SK-N-SH (cell line): Measurements from ENCODE around the gene ABHD13. TPM values are rescaled to one million over a fixed set of nuclear protein-coding genes. Genes with fewer than 3 reads are reported as not detected.

Experiments
- CTCF ChIA-PET: fragments of 300-600, 350-600 bp; formaldehyde crosslinking; extraction: SDS; loops from one replicate; lab custom pipeline; 2021; lab: Yijun Ruan, JAX
- POLR2A ChIA-PET: fragments of 350-600 bp; sonication (Branson Sonifier 250); formaldehyde crosslinking; extraction: SDS; loops from one replicate; lab custom pipeline; 2020; ENCODE audit warnings: antibody characterized with exemption, inconsistent platforms; lab: Yijun Ruan, JAX
- DNase-seq: peaks from one replicate; pipeline ENCODE4 v3.0.0; 2012
- H2AFZ ChIP-seq: fragments of 200-600 bp; sonication (generic); 2 replicates; pipeline ENCODE4 v1.8.1; 2016; ENCODE audit warnings: antibody characterized with exemption, mild to moderate bottlenecking, low read depth
- H3F3A ChIP-seq: fragments of 200-600 bp; sonication (generic); replicated peaks from 2 replicates; pipeline ENCODE3; 2016; ENCODE audit warnings: antibody characterized with exemption, mild to moderate bottlenecking; ENCODE audit not compliant: insufficient read depth
- H3K27ac ChIP-seq, 2 experiments: fragments of 200-500 bp in 1 of 2; fragments of 200-600 bp in 1 of 2; sonication (Bioruptor generic) in 1 of 2; sonication (generic), shearing (Covaris generic) in 1 of 2; 2 replicates each; pipeline versions ENCODE4 v1.5.1 to v1.6.1; 2014 to 2016; ENCODE audit warnings: low read depth in 2 of 2, inconsistent platforms in 1 of 2, low read length in 1 of 2, mild to moderate bottlenecking in 1 of 2, mixed read lengths in 1 of 2
- H3K27me3 ChIP-seq: fragments of 200-600 bp; sonication (generic), shearing (Covaris generic); 2 replicates; pipeline ENCODE4 v1.6.1; 2016; ENCODE audit warnings: mixed run types; ENCODE audit not compliant: insufficient read depth
- H3K36me3 ChIP-seq, 2 experiments: fragments of 200-500 bp in 1 of 2; fragments of 200-600 bp in 1 of 2; sonication (Bioruptor generic) in 1 of 2; sonication (generic) in 1 of 2; replicated peaks in 1 of 2; 2 replicates each; pipeline versions ENCODE3 to v1.5.1; 2014 to 2016; ENCODE audit warnings: low read length in 1 of 2, mild to moderate bottlenecking in 1 of 2; ENCODE audit not compliant: insufficient read depth in 2 of 2, control insufficient read depth in 1 of 2
- H3K4me1 ChIP-seq, 2 experiments: fragments of 200-500 bp in 1 of 2; fragments of 200-600 bp in 1 of 2; sonication (Bioruptor generic) in 1 of 2; sonication (generic), shearing (Covaris generic) in 1 of 2; 2 replicates each; pipeline versions ENCODE4 v1.5.1 to v1.6.1; 2014 to 2016; ENCODE audit warnings: low read depth in 1 of 2, low read length in 1 of 2, mixed run types in 1 of 2; ENCODE audit not compliant: insufficient read depth in 2 of 2, control insufficient read depth in 1 of 2
- H3K4me2 ChIP-seq: fragments of 200-600 bp; sonication (generic), shearing (Covaris generic); 2 replicates; pipeline ENCODE4 v1.6.1; 2017; ENCODE audit warnings: mixed run types
- H3K4me3 ChIP-seq, 2 experiments: fragments of 200-500 bp in 1 of 2; fragments of 200-600 bp in 1 of 2; sonication (Bioruptor generic) in 1 of 2; sonication (generic), shearing (Covaris generic) in 1 of 2; 2 replicates each; pipeline versions ENCODE4 v1.5.1 to v1.8.1; 2014 to 2016; ENCODE audit warnings: low read depth in 2 of 2, inconsistent platforms in 1 of 2, low read length in 1 of 2, mild to moderate bottlenecking in 1 of 2, mixed read lengths in 1 of 2, moderate library complexity in 1 of 2
- H3K79me2 ChIP-seq: fragments of 200-600 bp; sonication (generic); 2 replicates; pipeline ENCODE4 v1.8.1; 2017; ENCODE audit warnings: mild to moderate bottlenecking; ENCODE audit not compliant: insufficient read depth
- H3K9ac ChIP-seq: fragments of 200-600 bp; sonication (generic); 2 replicates; pipeline ENCODE4 v1.6.1; 2017; ENCODE audit warnings: mixed run types
- H3K9me2 ChIP-seq: fragments of 200-600 bp; sonication (generic); 2 replicates; pipeline ENCODE4 v1.6.1; 2017; ENCODE audit warnings: mixed run types
- H3K9me3 ChIP-seq: fragments of 200-600 bp; sonication (generic); 2 replicates; pipeline ENCODE4 v1.6.1; 2017; ENCODE audit warnings: mixed run types, mild to moderate bottlenecking, moderate library complexity
- H4K20me1 ChIP-seq: fragments of 200-600 bp; sonication (generic); 2 replicates; pipeline ENCODE4 v1.6.1; 2017; ENCODE audit warnings: mild to moderate bottlenecking, mixed run types; ENCODE audit not compliant: insufficient read depth
- CHD2 ChIP-seq: fragments of 150-350 bp; IDR thresholded peaks from 2 replicates; pipeline ENCODE4 v1.6.1; 2018; ENCODE audit warnings: low read length; ENCODE audit not compliant: partially characterized antibody
- EP300 ChIP-seq, 2 experiments: IDR thresholded peaks; 2 replicates each; pipeline versions ENCODE4 v1.4.0 to v1.6.1; 2012; ENCODE audit warnings: borderline replicate concordance in 1 of 2, low read depth in 1 of 2, low read length in 1 of 2
- FOSL2 ChIP-seq: IDR thresholded peaks from 2 replicates; pipeline ENCODE4 v1.4.0; 2012; ENCODE audit warnings: low read depth, mild to moderate bottlenecking, moderate library complexity, borderline replicate concordance
- GABPA ChIP-seq: IDR thresholded peaks from 2 replicates; pipeline ENCODE4 v1.4.0; 2012; ENCODE audit warnings: low read depth, mild to moderate bottlenecking
- GATA2 ChIP-seq: sonication (generic); formaldehyde crosslinking; IDR thresholded peaks from 2 replicates; pipeline ENCODE4 v1.5.0; 2020; ENCODE audit warnings: mild to moderate bottlenecking, missing genetic modification reagents
- JUND ChIP-seq: IDR thresholded peaks from 2 replicates; pipeline ENCODE4 v1.4.0; 2012
- MXI1 ChIP-seq: IDR thresholded peaks from 2 replicates; pipeline ENCODE4 v1.6.1; 2012; ENCODE audit warnings: mild to moderate bottlenecking, low read depth, low read length, improper control_type of control experiment
- POLR2AphosphoS5 ChIP-seq: IDR thresholded peaks from 2 replicates; pipeline ENCODE4 v1.6.1; 2012; ENCODE audit warnings: low read depth, low read length
- REST ChIP-seq: IDR thresholded peaks from 2 replicates; pipeline ENCODE4 v1.6.1; 2012; ENCODE audit warnings: mild to moderate bottlenecking, low read depth, low read length, moderate library complexity
- RXRA ChIP-seq: IDR thresholded peaks from 2 replicates; pipeline ENCODE4 v1.4.0; 2012; ENCODE audit warnings: low read depth, mild to moderate bottlenecking, borderline replicate concordance
- TAF1 ChIP-seq: IDR thresholded peaks from 2 replicates; pipeline ENCODE4 v1.6.1; 2012; ENCODE audit warnings: low read depth, mild to moderate bottlenecking, low read length, moderate library complexity, borderline replicate concordance
- TEAD4 ChIP-seq: IDR thresholded peaks from 2 replicates; pipeline ENCODE4 v1.4.0; 2012; ENCODE audit warnings: mild to moderate bottlenecking, borderline replicate concordance; ENCODE audit not compliant: insufficient read depth
- USF1 ChIP-seq: IDR thresholded peaks from 2 replicates; pipeline ENCODE4 v1.4.0; 2012; ENCODE audit warnings: low read depth, borderline replicate concordance
- YY1 ChIP-seq: IDR thresholded peaks from 2 replicates; pipeline ENCODE4 v1.4.0; 2012; ENCODE audit warnings: low read depth, mild to moderate bottlenecking
- WGBS: methylation state at CpG from one replicate; pipeline ENCODE4 v1.1.6; 2017; ENCODE audit warnings: low lambda C conversion rate; 5-methylcytosine and 5-hydroxymethylcytosine counted together
- polyA plus RNA-seq, 3 experiments: library from polyadenylated mRNA; depleted of rRNA; stranded (reverse); fragments of >200 nt; gene quantifications; 2 replicates each; pipeline ENCODE4 v1.2.3, GENCODE V29; 2012
- TF ChIP-seq, protein P1 (sequence below): IDR thresholded peaks from 2 replicates; pipeline ENCODE4; 2012
- TF ChIP-seq, protein P2 (sequence below): IDR thresholded peaks from 2 replicates; pipeline ENCODE4 v1.4.0; 2012; ENCODE audit warnings: low read depth
- TF ChIP-seq, protein P3 (sequence below): fragments of 200-600 bp; sonication (generic); IDR thresholded peaks from 2 replicates; pipeline ENCODE4 v1.6.1; 2017; ENCODE audit warnings: antibody characterized with exemption, mild to moderate bottlenecking, moderate library complexity
- TF ChIP-seq, protein P4 (sequence below): IDR thresholded peaks from 2 replicates; pipeline ENCODE4 v1.4.0; 2012; ENCODE audit warnings: low read depth, borderline replicate concordance

The ABHD13 gene
- polyA plus RNA-seq, 1 of the 3 experiments (the other 2 are of a cell fraction): 2.9 TPM

DNA sequence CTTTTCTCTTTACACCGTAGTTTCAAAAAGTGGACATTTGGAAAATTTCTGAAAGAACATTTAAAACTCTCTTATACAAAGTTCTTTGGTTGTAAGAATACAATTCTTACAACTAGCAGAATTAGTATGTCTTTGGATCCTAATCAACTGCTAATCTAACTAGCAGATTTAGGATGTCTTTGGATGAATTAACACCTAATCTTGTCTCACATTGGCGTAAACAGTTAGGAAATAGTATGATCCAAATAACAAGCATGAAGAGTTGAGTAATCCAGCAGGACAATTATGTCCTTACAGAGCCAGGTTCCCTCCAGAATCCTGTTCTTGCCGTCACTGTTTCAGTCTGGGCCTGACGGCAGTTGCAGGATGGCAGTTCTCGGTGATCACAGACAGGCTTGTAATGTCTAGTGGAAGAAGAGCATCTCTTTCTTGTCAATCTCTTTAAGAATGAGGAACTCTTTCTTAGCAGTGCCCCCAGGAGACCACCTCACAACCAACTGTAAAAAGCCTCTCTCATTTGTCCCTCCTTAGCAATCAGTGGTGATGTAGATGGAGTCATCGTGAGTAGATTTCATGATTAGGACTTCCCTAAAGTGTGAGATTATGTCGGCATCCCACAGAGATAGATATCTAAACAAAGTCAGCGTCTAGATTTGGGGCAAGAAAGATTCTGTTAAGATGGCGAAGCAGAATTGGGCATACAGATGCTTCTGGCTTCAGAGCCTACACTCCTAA is 45.6 kb downstream of the ABHD13 start:
- Histone ChIP-seq H3K4me3 (no peak overlapping the region), H3K79me2 (no peaks in the 10 kb centered on the region), H3K4me2 (no peak overlapping the region), H2AFZ (no peak overlapping the region), H3K27ac (no peak overlapping the region), H3K9me2 (peaks cover 4% of the 10 kb centered on the region; the same call in 1 of the 2 replicates), H3K4me1 (no peaks in the 10 kb centered on the region; a peak in 2 of 4 replicates), H3K27me3 (no peaks in the 10 kb centered on the region), H3F3A (no peaks in the 10 kb centered on the region), H3K9ac (no peak overlapping the region), H3K36me3 (no peaks in the 10 kb centered on the region), H4K20me1 (no peaks in the 10 kb centered on the region), H3K9me3 (0 out of 2 replicates have a peak, but pooled peaks cover 5% of the 10 kb centered on the region)
- no peak for DNase-seq
- TF ChIP-seq GABPA: no peak
- TF ChIP-seq YY1: no peak
- no peak for TF ChIP-seq REST
- TF ChIP-seq TAF1: no peak
- TF ChIP-seq USF1: no peak
- TF ChIP-seq, protein P1, sequence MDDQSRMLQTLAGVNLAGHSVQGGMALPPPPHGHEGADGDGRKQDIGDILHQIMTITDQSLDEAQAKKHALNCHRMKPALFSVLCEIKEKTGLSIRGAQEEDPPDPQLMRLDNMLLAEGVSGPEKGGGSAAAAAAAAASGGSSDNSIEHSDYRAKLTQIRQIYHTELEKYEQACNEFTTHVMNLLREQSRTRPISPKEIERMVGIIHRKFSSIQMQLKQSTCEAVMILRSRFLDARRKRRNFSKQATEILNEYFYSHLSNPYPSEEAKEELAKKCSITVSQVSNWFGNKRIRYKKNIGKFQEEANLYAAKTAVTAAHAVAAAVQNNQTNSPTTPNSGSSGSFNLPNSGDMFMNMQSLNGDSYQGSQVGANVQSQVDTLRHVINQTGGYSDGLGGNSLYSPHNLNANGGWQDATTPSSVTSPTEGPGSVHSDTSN: no peak
- TF ChIP-seq, protein P2, sequence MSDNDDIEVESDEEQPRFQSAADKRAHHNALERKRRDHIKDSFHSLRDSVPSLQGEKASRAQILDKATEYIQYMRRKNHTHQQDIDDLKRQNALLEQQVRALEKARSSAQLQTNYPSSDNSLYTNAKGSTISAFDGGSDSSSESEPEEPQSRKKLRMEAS: no peak
- no peak for TF ChIP-seq EP300 (IDR thresholded peaks at IDR 0.05; ENCODE audit: borderline replicate concordance in 1 of 2, low read depth in 1 of 2, low read length in 1 of 2)
- TF ChIP-seq, protein P3, sequence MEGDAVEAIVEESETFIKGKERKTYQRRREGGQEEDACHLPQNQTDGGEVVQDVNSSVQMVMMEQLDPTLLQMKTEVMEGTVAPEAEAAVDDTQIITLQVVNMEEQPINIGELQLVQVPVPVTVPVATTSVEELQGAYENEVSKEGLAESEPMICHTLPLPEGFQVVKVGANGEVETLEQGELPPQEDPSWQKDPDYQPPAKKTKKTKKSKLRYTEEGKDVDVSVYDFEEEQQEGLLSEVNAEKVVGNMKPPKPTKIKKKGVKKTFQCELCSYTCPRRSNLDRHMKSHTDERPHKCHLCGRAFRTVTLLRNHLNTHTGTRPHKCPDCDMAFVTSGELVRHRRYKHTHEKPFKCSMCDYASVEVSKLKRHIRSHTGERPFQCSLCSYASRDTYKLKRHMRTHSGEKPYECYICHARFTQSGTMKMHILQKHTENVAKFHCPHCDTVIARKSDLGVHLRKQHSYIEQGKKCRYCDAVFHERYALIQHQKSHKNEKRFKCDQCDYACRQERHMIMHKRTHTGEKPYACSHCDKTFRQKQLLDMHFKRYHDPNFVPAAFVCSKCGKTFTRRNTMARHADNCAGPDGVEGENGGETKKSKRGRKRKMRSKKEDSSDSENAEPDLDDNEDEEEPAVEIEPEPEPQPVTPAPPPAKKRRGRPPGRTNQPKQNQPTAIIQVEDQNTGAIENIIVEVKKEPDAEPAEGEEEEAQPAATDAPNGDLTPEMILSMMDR: no peak
- no peak for TF ChIP-seq JUND
- TF ChIP-seq, protein P4, sequence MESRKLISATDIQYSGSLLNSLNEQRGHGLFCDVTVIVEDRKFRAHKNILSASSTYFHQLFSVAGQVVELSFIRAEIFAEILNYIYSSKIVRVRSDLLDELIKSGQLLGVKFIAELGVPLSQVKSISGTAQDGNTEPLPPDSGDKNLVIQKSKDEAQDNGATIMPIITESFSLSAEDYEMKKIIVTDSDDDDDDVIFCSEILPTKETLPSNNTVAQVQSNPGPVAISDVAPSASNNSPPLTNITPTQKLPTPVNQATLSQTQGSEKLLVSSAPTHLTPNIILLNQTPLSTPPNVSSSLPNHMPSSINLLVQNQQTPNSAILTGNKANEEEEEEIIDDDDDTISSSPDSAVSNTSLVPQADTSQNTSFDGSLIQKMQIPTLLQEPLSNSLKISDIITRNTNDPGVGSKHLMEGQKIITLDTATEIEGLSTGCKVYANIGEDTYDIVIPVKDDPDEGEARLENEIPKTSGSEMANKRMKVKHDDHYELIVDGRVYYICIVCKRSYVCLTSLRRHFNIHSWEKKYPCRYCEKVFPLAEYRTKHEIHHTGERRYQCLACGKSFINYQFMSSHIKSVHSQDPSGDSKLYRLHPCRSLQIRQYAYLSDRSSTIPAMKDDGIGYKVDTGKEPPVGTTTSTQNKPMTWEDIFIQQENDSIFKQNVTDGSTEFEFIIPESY: no peak
- no peak for TF ChIP-seq MXI1
- TF ChIP-seq FOSL2: no peak
- TF ChIP-seq CHD2: no peak
- no peak for TF ChIP-seq GATA2 (CRISPR knock-in tag)
- no peak for TF ChIP-seq TEAD4
- TF ChIP-seq POLR2AphosphoS5: no peak
- TF ChIP-seq RXRA: no peak
- ChIA-PET CTCF (no interaction called here), POLR2A (no interaction called here)
- WGBS: 89% methylated on average over 9 of the region's 9 CpGs
